Measurements from ENCODE around the gene TLN1.

The TLN1 gene

DNA sequence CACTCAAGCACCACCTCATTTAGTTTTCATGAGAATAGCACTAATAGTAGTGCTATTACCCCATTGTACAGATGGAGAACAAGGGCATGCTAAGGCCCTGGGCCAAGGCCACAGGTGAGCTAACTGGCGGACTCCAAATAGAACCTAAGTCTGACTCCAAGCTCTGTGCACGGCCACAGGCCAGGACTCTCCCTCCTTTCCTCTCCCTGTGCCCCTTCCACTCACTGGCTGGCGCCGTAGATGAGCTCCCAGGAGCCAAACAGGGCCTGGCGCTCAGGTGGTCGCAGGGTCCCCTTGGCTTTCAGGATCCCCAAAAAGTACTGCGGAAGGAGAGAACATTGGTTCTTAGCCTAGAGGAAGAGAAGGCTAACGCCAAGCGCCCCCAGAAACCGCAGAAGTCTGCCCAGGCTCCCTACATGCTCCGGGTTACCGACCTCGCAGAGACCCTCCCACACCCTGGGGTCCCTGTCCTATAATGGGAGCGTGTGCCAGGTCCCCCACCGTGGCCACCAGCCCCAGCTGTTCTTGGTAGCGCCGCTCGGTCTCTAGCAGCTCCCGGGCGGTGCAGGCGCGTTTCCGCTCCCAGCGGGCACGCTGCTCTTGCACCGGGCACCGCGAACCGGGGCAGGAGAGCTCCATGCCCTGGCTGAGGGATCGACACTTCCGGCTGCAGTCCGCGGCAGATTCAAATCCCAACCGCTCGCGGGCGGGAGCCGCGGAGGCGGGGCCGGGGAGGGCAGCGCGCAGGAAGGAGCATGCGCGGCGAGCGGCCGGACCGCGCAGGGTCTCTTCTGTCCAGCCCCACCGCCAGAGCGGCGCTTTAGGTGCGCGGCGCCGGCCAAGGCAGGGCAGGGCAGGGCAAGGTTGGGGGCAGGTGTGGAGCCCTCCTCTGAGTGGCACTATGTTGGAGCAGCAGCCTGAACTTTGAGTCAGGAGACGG is 67.2 kb downstream of the TLN1 start, which contains the start of gene ARHGEF39:
Gene ARHGEF39, minus strand, starts transcription at position 665 of the 940 bp plus-strand sequence. Its CDS starts 26 bp downstream, at position 639.
- peak; percentile 91 for DNase-seq (ENCODE audit: low read depth)
- H3K4me3 ChIP-seq (ENCODE audit: low read depth, low read length): peak within 1 kb of the TSS; percentile 72
- TF ChIP-seq, protein P1, sequence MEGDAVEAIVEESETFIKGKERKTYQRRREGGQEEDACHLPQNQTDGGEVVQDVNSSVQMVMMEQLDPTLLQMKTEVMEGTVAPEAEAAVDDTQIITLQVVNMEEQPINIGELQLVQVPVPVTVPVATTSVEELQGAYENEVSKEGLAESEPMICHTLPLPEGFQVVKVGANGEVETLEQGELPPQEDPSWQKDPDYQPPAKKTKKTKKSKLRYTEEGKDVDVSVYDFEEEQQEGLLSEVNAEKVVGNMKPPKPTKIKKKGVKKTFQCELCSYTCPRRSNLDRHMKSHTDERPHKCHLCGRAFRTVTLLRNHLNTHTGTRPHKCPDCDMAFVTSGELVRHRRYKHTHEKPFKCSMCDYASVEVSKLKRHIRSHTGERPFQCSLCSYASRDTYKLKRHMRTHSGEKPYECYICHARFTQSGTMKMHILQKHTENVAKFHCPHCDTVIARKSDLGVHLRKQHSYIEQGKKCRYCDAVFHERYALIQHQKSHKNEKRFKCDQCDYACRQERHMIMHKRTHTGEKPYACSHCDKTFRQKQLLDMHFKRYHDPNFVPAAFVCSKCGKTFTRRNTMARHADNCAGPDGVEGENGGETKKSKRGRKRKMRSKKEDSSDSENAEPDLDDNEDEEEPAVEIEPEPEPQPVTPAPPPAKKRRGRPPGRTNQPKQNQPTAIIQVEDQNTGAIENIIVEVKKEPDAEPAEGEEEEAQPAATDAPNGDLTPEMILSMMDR (IDR thresholded peaks at IDR 0.05; ENCODE audit: insufficient read depth, low read depth, low read length, missing control alignments): peak; percentile 14

- DNase-seq (ENCODE audit: low read depth): no peak
- H3K4me3 ChIP-seq (ENCODE audit: low read depth, low read length): no peak overlapping the region
- TF ChIP-seq, protein P1 (IDR thresholded peaks at IDR 0.05; ENCODE audit: insufficient read depth, low read depth, low read length, missing control alignments): no peak
Measured at GRCh38 chr9:35662437-35662836, 69.6 kb downstream of the TLN1 start.

GRCh38 chr9:35661756-35662350 is 70.1 kb downstream of the TLN1 start:
- DNase-seq (ENCODE audit: low read depth): no peak
- H3K4me3 ChIP-seq (ENCODE audit: low read depth, low read length): no peak overlapping the region
- TF ChIP-seq, protein P1 (IDR thresholded peaks at IDR 0.05; ENCODE audit: insufficient read depth, low read depth, low read length, missing control alignments): no peak

DNA sequence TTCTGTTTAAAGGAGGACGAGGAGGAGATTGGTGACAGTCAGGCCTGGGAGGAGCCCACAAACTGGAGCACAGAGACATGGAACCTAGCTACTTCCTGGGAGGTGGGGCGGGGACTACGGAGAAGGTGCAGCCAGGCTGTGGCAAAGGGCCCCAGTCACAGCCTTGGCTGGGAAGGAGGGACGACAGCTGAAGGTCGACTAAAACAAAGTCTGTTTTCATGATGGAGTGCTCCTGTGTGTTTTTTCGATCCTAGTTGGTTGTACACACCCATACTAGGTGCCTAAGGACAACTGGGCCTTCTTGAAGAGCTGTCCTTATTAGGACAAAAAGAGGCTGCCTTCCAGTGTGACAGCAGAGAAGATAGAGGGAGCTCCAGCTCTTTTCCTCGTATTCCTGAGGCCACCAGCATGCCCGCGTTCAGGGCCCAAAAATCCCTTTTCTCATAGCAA is 71.0 kb downstream of the TLN1 start:
- TF ChIP-seq, protein P1 (IDR thresholded peaks at IDR 0.05; ENCODE audit: insufficient read depth, low read depth, low read length, missing control alignments): no peak
- no peak for DNase-seq (ENCODE audit: low read depth)
- no peak overlapping the region for H3K4me3 ChIP-seq (ENCODE audit: low read depth, low read length)

DNA sequence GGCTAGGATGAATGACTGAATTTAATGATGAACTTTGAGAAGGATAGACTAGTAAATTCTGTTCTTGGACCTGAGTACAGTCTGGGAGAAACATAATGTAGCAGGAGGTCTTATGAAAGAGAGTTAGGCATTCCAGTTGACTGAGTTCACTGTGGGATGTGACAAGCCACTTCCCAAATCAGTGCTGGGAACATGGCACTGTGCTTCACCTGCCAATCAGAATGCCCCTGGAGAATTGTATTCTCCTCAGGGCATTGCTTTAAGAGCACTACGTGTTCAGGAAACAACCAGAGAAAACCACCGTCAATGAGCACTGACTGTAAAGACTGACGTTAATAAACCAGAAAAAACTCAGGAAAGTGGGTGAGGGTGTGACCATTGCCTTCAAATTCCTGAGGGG is 72.7 kb downstream of the TLN1 start:
- TF ChIP-seq, protein P1 (IDR thresholded peaks at IDR 0.05; ENCODE audit: insufficient read depth, low read depth, low read length, missing control alignments): no peak
- peak; percentile 34 for DNase-seq (ENCODE audit: low read depth)
- H3K4me3 ChIP-seq (ENCODE audit: low read depth, low read length): peak overlapping the region; percentile 89

DNA sequence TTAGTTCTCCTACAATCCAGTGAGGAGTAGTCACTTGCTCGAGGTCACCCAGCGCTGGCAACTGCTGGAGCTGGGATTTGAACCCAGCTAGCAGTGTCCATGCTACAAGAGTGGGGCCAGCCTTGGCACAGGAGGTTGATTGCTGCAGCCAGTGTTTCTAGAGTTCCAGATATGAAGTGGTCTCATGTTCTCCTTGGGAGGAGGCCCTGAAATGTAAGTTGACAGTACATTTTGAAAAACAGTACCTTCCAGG is 73.1 kb downstream of the TLN1 start:
- peak; percentile 46 for DNase-seq (ENCODE audit: low read depth)
- TF ChIP-seq, protein P1 (IDR thresholded peaks at IDR 0.05; ENCODE audit: insufficient read depth, low read depth, low read length, missing control alignments): no peak
- H3K4me3 ChIP-seq (ENCODE audit: low read depth, low read length): peak overlapping the region; percentile 89

Measured in GM12865 (cell line).